Measurements from ENCODE around the gene TXNDC8.

- no peak for TF ChIP-seq MYC (CRISPR knock-in tag; IDR thresholded peaks at IDR 0.05; ENCODE audit: borderline replicate concordance)
- TF ChIP-seq ZNF761 (CRISPR knock-in tag; conservative IDR thresholded peaks at IDR 0.05) = no peak
- TF ChIP-seq USF2 (IDR thresholded peaks at IDR 0.05; ENCODE audit: low read depth, low read length) = no peak
- TF ChIP-seq USF2 (CRISPR knock-in tag; IDR thresholded peaks at IDR 0.05; ENCODE audit: borderline replicate concordance) = no peak
- TF ChIP-seq ZNF496 (CRISPR knock-in tag; IDR thresholded peaks at IDR 0.05; ENCODE audit: insufficient replicate concordance) = no peak
- TF ChIP-seq CTCF (CRISPR knock-in tag; IDR thresholded peaks at IDR 0.05) = no peak
- no peak for TF ChIP-seq SP2 (CRISPR knock-in tag; IDR thresholded peaks at IDR 0.05)
- no peak for TF ChIP-seq NR1H2 (CRISPR knock-in tag; IDR thresholded peaks at IDR 0.05; ENCODE audit: borderline replicate concordance, low read depth)
- TF ChIP-seq ZNF274 (CRISPR knock-in tag; IDR thresholded peaks at IDR 0.05) = no peak
- no peak for TF ChIP-seq RFX1 (IDR thresholded peaks at IDR 0.05)
- no peak for TF ChIP-seq GATAD2A (CRISPR knock-in tag; IDR thresholded peaks at IDR 0.05)
These were observed 59.5 kb downstream of the TXNDC8 start for GRCh38 chr9:110278080-110278707.

Data from HepG2 (cell line).